A549 treated with DMSO at 1 μM for 4 hours (cell line): Measurements from ENCODE around the gene PPP4R3C. TPM values are rescaled to one million over a fixed set of nuclear protein-coding genes. Genes with fewer than 3 reads are reported as not detected.

Experiments used
- total RNA-seq: library from RNA; stranded (reverse); fragments of 200-300 nt; extraction: Qiagen RNA extraction; gene quantifications from 5 replicates; pipeline ENCODE4 v1.2.3, GENCODE V29; 2022; ENCODE audit warnings: low read depth

PPP4R3C gene
- not detected in 5 replicates for total RNA-seq

GRCh38 chrX:27463187-27463586, at the start of gene PPP4R3C:
Gene PPP4R3C, minus strand, starts transcription at chrX:27463341. Its CDS starts 45 bp downstream, at chrX:27463296.

Other genes starting within 250 kb of the PPP4R3C start
- not detected in 5 replicates for gene DCAF8L2, start 127.0 kb upstream of the PPP4R3C start, total RNA-seq